Thyroid gland (tissue), 4 donors: Measurements from ENCODE around the gene KLHL1.

Experiments
- POLR2A ChIP-seq, 2 donors: fragments of 450-650 bp; IDR thresholded peaks; one replicate each; pipeline ENCODE4 v1.6.1; 2017; ENCODE audit warnings: antibody characterized with exemption in 2 of 2, mild to moderate bottlenecking in 2 of 2, moderate library complexity in 1 of 2
- TF ChIP-seq, protein P1 (sequence below), 6 experiments: fragments of 200-600 bp in 3 of 6; fragments of 450-650 bp in 3 of 6; sonication (generic) in 3 of 6; IDR thresholded peaks; one replicate each; pipeline ENCODE4 v1.5.1; 2016 to 2019; ENCODE audit warnings: antibody characterized with exemption in 6 of 6, mild to moderate bottlenecking in 2 of 6, inconsistent platforms in 1 of 6, moderate library complexity in 1 of 6

DNA sequence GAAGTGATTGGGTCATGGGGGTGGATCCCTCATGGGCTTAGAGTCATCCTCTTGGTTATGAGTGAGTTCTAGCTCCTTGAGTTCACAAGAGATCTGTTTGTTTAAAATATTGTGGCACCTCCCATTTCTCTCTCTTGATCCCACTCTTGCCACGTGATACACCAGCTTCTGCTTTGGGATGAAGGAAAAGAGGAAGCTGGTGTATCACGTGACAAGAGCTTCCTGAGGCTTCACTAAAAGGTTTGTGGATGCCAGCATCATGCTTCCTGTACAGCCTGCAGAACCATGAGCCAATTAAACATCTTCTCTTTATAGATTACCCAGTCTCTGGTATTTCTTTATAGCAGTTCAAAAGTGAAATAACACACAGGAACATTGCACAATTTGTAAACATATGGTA lies 353.2 kb downstream of the KLHL1 start:
- TF ChIP-seq, protein P1, sequence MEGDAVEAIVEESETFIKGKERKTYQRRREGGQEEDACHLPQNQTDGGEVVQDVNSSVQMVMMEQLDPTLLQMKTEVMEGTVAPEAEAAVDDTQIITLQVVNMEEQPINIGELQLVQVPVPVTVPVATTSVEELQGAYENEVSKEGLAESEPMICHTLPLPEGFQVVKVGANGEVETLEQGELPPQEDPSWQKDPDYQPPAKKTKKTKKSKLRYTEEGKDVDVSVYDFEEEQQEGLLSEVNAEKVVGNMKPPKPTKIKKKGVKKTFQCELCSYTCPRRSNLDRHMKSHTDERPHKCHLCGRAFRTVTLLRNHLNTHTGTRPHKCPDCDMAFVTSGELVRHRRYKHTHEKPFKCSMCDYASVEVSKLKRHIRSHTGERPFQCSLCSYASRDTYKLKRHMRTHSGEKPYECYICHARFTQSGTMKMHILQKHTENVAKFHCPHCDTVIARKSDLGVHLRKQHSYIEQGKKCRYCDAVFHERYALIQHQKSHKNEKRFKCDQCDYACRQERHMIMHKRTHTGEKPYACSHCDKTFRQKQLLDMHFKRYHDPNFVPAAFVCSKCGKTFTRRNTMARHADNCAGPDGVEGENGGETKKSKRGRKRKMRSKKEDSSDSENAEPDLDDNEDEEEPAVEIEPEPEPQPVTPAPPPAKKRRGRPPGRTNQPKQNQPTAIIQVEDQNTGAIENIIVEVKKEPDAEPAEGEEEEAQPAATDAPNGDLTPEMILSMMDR (IDR thresholded peaks at IDR 0.05): no peak
- TF ChIP-seq POLR2A (IDR thresholded peaks at IDR 0.05): no peak
